NB4 (cell line): ENCODE data around the gene GPC3.

ENCODE experiments used
- CTCF ChIP-seq: IDR thresholded peaks from one replicate; pipeline ENCODE4 v1.5.1; 2012; ENCODE audit warnings: low read depth, low read length
- POLR2A ChIP-seq: IDR thresholded peaks from 2 replicates; pipeline ENCODE4 v1.6.1; 2011; ENCODE audit warnings: mild to moderate bottlenecking; ENCODE audit not compliant: insufficient read length; ENCODE audit errors: extremely low read depth

- no peak for TF ChIP-seq CTCF
- TF ChIP-seq POLR2A = no peak
Observed at GRCh38 chrX:133709501-133709900, 275.9 kb downstream of the GPC3 start.
